Breast epithelium (tissue), 3 donors: ENCODE measurements around the gene DSEL.

ENCODE experiments used
- POLR2A ChIP-seq: fragments of 450-650 bp; IDR thresholded peaks from one replicate; pipeline ENCODE4 v1.6.1; 2016; ENCODE audit warnings: antibody characterized with exemption, mild to moderate bottlenecking, moderate library complexity
- POLR2AphosphoS5 ChIP-seq, 3 donors: sonication (generic); formaldehyde crosslinking; IDR thresholded peaks; one replicate each; pipeline ENCODE4 v1.6.1; 2017; ENCODE audit warnings: antibody characterized with exemption in 3 of 3

- no peak for TF ChIP-seq POLR2A
- no peak for TF ChIP-seq POLR2AphosphoS5 (IDR thresholded peaks at IDR 0.05)
These were observed 32.1 kb downstream of the DSEL start for GRCh38 chr18:67484458-67484857.
